Measurements from ENCODE around the gene ZDHHC24. TPM values are rescaled to one million over a fixed set of nuclear protein-coding genes. Genes with fewer than 3 reads are reported as not detected.

The ZDHHC24 gene
- total RNA-seq, 1 experiment from 2014 or later = 29.5 TPM

GRCh38 chr11:66561178-66561974, 15.5 kb upstream of the ZDHHC24 start:
- Histone ChIP-seq H3K36me3 (ENCODE audit: control insufficient read depth, insufficient read depth, low read length) (no peaks in the 10 kb centered on the region), H3K27ac (ENCODE audit: low read length) (no peak overlapping the region), H3K9me3 (ENCODE audit: control insufficient read depth, insufficient read depth, low read depth, low read length) (no peaks in the 10 kb centered on the region), H3K4me3 (ENCODE audit: low read depth in 2 of 2, low read length in 2 of 2) (no peak overlapping the region), H3K4me1 (ENCODE audit: control insufficient read depth, insufficient read depth, low read length) (no peaks in the 10 kb centered on the region), H3K27me3 (ENCODE audit: control insufficient read depth, insufficient read depth, low read length) (no peaks in the 10 kb centered on the region; the same call in 1 of the 2 replicates)
- ATAC-seq = no peak
- TF ChIP-seq POLR2AphosphoS5 (IDR thresholded peaks at IDR 0.05; ENCODE audit: low read depth, low read length) (no peak), TCF7L2 (IDR thresholded peaks at IDR 0.05; ENCODE audit: low read depth, low read length) (no peak), SIN3A (IDR thresholded peaks at IDR 0.05; ENCODE audit: borderline replicate concordance, insufficient read depth, low read depth, low read length) (no peak)
- TF ChIP-seq, protein P1, sequence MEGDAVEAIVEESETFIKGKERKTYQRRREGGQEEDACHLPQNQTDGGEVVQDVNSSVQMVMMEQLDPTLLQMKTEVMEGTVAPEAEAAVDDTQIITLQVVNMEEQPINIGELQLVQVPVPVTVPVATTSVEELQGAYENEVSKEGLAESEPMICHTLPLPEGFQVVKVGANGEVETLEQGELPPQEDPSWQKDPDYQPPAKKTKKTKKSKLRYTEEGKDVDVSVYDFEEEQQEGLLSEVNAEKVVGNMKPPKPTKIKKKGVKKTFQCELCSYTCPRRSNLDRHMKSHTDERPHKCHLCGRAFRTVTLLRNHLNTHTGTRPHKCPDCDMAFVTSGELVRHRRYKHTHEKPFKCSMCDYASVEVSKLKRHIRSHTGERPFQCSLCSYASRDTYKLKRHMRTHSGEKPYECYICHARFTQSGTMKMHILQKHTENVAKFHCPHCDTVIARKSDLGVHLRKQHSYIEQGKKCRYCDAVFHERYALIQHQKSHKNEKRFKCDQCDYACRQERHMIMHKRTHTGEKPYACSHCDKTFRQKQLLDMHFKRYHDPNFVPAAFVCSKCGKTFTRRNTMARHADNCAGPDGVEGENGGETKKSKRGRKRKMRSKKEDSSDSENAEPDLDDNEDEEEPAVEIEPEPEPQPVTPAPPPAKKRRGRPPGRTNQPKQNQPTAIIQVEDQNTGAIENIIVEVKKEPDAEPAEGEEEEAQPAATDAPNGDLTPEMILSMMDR (IDR thresholded peaks at IDR 0.05) = no peak
- TF ChIP-seq, protein P2, sequence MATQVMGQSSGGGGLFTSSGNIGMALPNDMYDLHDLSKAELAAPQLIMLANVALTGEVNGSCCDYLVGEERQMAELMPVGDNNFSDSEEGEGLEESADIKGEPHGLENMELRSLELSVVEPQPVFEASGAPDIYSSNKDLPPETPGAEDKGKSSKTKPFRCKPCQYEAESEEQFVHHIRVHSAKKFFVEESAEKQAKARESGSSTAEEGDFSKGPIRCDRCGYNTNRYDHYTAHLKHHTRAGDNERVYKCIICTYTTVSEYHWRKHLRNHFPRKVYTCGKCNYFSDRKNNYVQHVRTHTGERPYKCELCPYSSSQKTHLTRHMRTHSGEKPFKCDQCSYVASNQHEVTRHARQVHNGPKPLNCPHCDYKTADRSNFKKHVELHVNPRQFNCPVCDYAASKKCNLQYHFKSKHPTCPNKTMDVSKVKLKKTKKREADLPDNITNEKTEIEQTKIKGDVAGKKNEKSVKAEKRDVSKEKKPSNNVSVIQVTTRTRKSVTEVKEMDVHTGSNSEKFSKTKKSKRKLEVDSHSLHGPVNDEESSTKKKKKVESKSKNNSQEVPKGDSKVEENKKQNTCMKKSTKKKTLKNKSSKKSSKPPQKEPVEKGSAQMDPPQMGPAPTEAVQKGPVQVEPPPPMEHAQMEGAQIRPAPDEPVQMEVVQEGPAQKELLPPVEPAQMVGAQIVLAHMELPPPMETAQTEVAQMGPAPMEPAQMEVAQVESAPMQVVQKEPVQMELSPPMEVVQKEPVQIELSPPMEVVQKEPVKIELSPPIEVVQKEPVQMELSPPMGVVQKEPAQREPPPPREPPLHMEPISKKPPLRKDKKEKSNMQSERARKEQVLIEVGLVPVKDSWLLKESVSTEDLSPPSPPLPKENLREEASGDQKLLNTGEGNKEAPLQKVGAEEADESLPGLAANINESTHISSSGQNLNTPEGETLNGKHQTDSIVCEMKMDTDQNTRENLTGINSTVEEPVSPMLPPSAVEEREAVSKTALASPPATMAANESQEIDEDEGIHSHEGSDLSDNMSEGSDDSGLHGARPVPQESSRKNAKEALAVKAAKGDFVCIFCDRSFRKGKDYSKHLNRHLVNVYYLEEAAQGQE (IDR thresholded peaks at IDR 0.05; ENCODE audit: insufficient read depth in 1 of 2, low read depth in 2 of 2, low read length in 1 of 2) = no peak
- no peak for DNase-seq (ENCODE audit: low read depth, low spot score)
- BruUV-seq (replicated peaks) = no TSS peak
- POLR2A ChIA-PET = interaction anchor here (0.9 kb wide), 1 partner anchor 15 kb away, joined by 4 read pairs; the partner anchor contains the start of gene ZDHHC24
- CTCF ChIA-PET = no interaction called here
- intact Hi-C loops (cut with micrococcal nuclease; ENCODE audit: unreplicated experiment) (no loop called here), in situ Hi-C loops (cut with HindIII; ENCODE audit: low pct_unique_long_range_greater_than_20kb, low sequenced_read_pairs) (no loop called here)

DNA sequence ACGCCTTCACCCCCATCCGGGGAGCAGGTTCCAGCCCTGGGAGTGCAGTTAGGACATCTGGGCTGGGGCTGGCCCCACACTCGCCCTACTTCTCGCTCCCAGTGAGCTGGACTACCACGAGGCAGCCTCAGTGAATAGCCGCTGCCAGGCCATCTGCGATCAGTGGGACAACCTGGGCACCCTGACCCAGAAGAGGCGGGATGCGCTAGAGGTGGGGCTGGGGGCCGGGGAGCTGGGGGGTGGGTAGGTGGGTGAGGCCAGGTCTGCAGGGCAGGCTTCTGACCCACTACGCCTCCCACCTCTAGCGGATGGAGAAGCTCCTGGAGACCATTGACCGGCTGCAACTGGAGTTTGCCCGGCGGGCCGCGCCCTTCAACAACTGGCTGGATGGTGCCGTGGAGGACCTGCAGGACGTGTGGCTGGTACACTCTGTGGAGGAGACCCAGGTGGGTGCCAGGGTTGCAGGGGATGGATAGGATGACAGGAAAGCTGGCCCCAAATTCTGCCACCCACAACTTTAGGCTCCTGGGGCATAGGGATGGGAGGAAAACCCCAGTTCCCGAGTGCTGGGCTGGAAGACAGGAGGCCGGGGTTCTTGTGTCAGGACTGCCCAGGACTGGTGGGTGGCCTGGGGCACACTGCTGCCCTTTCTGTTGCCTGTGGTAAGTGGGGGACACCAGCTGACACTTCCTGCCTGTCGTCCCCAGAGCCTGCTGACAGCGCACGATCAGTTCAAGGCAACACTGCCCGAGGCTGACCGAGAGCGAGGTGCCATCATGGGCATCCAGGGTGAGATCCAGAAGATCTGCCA, 14.2 kb upstream of the ZDHHC24 start:
- in situ Hi-C loops (cut with HindIII; ENCODE audit: low pct_unique_long_range_greater_than_20kb, low sequenced_read_pairs) = no loop called here

More for the DNA sequence above, 14.2 kb upstream of the ZDHHC24 start:
- no TSS peak for BruUV-seq (replicated peaks)
- no peak overlapping the region for H3K27ac ChIP-seq (ENCODE audit: low read length)
- no peaks in the 10 kb centered on the region for H3K9me3 ChIP-seq (ENCODE audit: control insufficient read depth, insufficient read depth, low read depth, low read length)
- no peak; the same call in 1 of the 2 replicates for ATAC-seq
- H3K36me3 ChIP-seq (ENCODE audit: control insufficient read depth, insufficient read depth, low read length) = no peaks in the 10 kb centered on the region
- CTCF ChIA-PET = no interaction called here
- intact Hi-C loops (cut with micrococcal nuclease; ENCODE audit: unreplicated experiment) = no loop called here
- no peak overlapping the region for H3K4me3 ChIP-seq (ENCODE audit: low read depth in 2 of 2, low read length in 2 of 2)
- TF ChIP-seq POLR2AphosphoS5 (IDR thresholded peaks at IDR 0.05; ENCODE audit: low read depth, low read length) (no peak), SIN3A (IDR thresholded peaks at IDR 0.05; ENCODE audit: borderline replicate concordance, insufficient read depth, low read depth, low read length) (no peak), TCF7L2 (IDR thresholded peaks at IDR 0.05; ENCODE audit: low read depth, low read length) (no peak)
- TF ChIP-seq, protein P2 (IDR thresholded peaks at IDR 0.05; ENCODE audit: insufficient read depth in 1 of 2, low read depth in 2 of 2, low read length in 1 of 2) = no peak
- TF ChIP-seq, protein P1 (IDR thresholded peaks at IDR 0.05) = no peak
- H3K4me1 ChIP-seq (ENCODE audit: control insufficient read depth, insufficient read depth, low read length) = no peaks in the 10 kb centered on the region
- DNase-seq (ENCODE audit: low read depth, low spot score) = no peak
- no peaks in the 10 kb centered on the region; the same call in 1 of the 2 replicates for H3K27me3 ChIP-seq (ENCODE audit: control insufficient read depth, insufficient read depth, low read length)
- POLR2A ChIA-PET = no interaction called here

All from Panc1 (cell line).